GM12872 (cell line): ENCODE results near the gene ABI2.

Source experiments
- TF ChIP-seq, protein P1 (sequence below): IDR thresholded peaks from 3 replicates; pipeline ENCODE4 v1.5.1; 2011; ENCODE audit warnings: low read depth, mild to moderate bottlenecking, low read length, moderate library complexity; ENCODE audit not compliant: insufficient read depth

The ABI2 gene

DNA sequence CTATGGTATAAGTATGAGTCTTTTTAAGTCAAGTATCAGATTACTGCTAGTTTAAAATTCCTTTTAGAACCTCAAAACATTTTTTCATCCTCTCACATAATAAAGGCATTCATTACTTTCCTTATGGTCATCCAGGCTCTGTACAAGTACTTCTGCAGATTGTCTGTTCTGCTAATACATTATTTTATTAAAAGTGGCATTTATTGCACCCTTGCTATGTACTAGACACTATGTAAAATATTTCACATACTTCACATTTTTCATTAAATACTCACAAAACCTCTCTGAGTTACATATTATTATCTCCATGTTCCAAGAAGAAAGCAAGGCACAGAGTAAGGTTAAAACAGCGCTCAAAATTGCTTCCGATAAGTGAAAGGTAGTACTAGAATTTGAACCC, 122.8 kb downstream of the ABI2 start:
- TF ChIP-seq, protein P1, sequence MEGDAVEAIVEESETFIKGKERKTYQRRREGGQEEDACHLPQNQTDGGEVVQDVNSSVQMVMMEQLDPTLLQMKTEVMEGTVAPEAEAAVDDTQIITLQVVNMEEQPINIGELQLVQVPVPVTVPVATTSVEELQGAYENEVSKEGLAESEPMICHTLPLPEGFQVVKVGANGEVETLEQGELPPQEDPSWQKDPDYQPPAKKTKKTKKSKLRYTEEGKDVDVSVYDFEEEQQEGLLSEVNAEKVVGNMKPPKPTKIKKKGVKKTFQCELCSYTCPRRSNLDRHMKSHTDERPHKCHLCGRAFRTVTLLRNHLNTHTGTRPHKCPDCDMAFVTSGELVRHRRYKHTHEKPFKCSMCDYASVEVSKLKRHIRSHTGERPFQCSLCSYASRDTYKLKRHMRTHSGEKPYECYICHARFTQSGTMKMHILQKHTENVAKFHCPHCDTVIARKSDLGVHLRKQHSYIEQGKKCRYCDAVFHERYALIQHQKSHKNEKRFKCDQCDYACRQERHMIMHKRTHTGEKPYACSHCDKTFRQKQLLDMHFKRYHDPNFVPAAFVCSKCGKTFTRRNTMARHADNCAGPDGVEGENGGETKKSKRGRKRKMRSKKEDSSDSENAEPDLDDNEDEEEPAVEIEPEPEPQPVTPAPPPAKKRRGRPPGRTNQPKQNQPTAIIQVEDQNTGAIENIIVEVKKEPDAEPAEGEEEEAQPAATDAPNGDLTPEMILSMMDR = no peak

DNA sequence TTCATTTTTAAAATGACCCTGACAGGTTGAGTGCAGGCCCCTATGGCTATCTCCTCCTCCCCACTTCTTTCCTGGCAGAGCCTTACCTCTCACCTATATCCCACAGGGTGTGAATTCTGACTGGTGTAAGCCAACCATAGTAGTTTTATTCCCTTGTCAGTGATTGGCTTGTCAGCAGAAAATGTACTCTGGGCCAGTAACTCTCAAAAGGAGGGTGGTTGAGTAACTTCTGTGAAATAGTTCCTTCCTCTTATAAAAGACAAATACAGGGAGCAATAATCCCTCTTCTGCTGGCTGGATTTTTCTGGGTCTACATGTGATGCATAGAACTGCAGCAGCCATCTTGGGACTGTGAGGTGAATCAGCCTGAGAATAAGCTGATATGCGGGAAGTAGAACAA, 123.5 kb downstream of the ABI2 start:
- TF ChIP-seq, protein P1 = no peak

DNA sequence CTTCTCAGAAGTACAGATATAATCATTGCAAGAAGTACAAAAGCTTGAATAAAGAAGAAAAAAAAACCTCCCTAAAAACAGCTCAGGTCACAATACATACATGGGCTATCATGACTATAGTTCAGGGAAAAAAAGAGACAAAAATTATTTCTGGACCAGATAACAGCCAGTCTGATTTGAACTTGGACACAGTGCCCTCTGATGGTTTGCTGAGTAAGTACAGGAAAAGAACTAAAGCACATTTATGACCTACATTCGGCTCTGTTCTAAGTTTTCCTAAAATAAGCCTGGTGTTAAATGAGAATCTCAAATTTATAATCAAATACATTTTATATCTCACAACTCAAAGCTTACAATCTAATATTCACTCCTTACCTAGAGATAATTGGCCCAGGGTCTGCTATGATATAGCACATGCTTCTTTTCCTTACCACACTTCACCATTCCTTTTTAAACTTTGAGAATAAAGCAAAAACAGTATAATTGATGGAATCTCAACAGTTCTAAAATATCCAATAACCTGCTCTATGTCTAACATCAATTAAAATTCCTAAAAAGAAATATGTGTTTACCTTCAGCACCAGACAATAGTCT, 125.8 kb downstream of the ABI2 start:
- TF ChIP-seq, protein P1 = peak; percentile 72

DNA sequence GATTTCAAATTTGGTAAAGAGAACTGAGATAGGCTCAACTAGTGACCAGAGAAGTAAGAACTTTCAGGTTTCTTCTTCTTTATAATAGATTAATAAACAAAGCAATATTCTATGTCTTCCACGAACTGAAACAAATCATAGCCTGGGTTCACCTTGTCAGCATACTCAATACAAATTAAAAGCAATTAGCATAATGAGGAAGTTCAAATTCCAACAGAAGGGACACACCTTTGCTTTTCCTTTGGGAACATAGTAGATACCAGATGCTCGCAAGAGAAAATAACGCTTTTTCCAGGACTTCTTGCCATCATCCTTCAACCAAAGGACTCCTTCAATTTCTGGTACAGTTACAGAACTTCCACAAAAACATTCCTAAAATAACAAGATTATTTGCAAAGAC, 127.0 kb downstream of the ABI2 start:
- TF ChIP-seq, protein P1 = no peak

DNA sequence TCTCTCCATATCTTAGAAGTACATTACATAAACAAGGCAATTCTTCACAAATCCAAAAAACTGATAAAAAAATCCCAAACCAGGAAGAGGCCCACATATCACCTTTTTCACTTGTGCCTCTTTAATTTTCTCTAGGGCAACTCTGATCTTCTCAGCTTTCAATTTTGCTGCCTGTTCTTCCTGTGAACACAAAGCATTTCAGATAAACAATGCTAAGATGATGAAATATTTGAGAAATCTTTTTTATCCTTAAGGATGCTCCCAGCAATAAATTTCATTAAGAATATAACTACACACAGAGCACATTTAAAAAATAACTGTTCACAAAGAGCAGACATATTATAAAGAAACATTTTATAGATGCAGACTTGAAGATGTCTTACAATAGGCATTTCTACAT, 133.6 kb downstream of the ABI2 start:
- TF ChIP-seq, protein P1 = no peak

DNA sequence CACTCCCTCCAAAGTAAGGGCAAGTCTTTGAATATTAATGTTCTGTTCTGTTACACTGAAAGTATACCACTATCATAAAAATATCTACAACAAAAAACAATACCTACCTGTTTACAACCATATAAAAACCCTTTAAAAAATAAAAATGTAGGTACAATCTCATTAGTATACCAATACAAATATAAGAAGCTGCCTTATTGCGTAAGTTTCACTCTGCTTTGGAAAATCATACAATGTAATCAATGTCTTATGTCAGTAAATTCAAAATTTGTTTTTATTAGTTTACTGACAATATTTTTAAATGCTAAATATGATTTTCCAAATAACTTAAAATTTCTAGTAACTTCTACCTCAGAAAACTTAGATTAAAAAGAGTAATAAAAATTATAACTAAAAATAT, 134.1 kb downstream of the ABI2 start:
- TF ChIP-seq, protein P1 = no peak

DNA sequence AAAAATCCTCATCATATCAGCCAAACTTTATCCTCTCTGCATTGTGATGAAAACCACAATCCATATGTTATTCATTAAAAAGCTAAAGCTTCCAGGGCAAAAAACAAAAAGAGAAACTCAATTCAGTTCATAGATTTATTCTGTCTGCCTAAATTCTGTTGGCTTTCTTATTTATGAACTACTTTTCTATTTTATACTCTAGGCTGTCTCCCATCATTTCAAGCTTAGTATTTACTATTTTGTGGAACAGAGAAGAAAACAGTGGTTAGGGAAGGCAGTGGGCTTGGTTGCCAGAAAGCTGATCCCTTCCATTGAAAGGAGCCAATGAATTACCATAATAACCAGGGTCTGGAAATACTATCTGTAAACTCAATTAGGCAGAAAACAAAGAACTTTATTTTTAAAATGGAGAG, 135.1 kb downstream of the ABI2 start:
- TF ChIP-seq, protein P1 = no peak
